Activated CD4-positive, alpha-beta memory T cell treated with anti-CD3 and anti-CD28 coated beads for 36 hours (primary cell): Measurements from ENCODE around the gene WLS. TPM values are rescaled to one million over a fixed set of nuclear protein-coding genes. Genes with fewer than 3 reads are reported as not detected.

Experiments
- CTCF ChIA-PET: fragments of 350-600 bp; sonication (Branson Sonifier 250); formaldehyde crosslinking; loops from one replicate; lab custom pipeline; 2021; ENCODE audit warnings: antibody characterized with exemption, inconsistent platforms; lab: Charles Lee
- POLR2A ChIA-PET: fragments of 350-600 bp; sonication (Branson Sonifier 250); formaldehyde crosslinking; loops from one replicate; lab custom pipeline; 2021; ENCODE audit warnings: antibody characterized with exemption; lab: Charles Lee
- DNase-seq: peaks from one replicate; pipeline ENCODE4 v3.0.0-alpha.2; 2020
- H3K27ac Mint-ChIP-seq: one replicate; pipeline ENCODE4 v1.8.0; 2021; ENCODE audit warnings: mixed read lengths
- H3K27me3 Mint-ChIP-seq: one replicate; pipeline ENCODE4 v1.8.0; 2021; ENCODE audit warnings: mixed read lengths
- H3K36me3 Mint-ChIP-seq: one replicate; pipeline ENCODE4 v1.8.0; 2021; ENCODE audit warnings: mixed read lengths
- H3K4me1 Mint-ChIP-seq: one replicate; pipeline ENCODE4 v1.8.0; 2021; ENCODE audit warnings: low read depth, mixed read lengths
- H3K4me3 Mint-ChIP-seq: one replicate; pipeline ENCODE4 v1.8.0; 2021; ENCODE audit warnings: mild to moderate bottlenecking, mixed read lengths
- H3K9me3 Mint-ChIP-seq: one replicate; pipeline ENCODE4 v1.8.0; 2021; ENCODE audit warnings: mixed read lengths
- intact Hi-C: fragments of 100-400 bp; cut with micrococcal nuclease; formaldehyde crosslinking; loops from one replicate; pipeline ENCODE4 v1.15.1; 2023
- total RNA-seq, 2 experiments: library from RNA; stranded (reverse); gene quantifications; one replicate each; pipeline ENCODE4 v1.2.3, GENCODE V29; 2021

The WLS gene
- total RNA-seq, 2 experiments from 2014 or later, result not detected

- POLR2A ChIA-PET, result no interaction called here
- no peak for DNase-seq
- no peak overlapping the region for H3K4me3 Mint-ChIP-seq
- no peaks in the 10 kb centered on the region for H3K4me1 Mint-ChIP-seq
- no peaks in the 10 kb centered on the region for H3K9me3 Mint-ChIP-seq
- H3K27ac Mint-ChIP-seq, result no peak overlapping the region
- intact Hi-C loops, result no loop called here
- no peaks in the 10 kb centered on the region for H3K27me3 Mint-ChIP-seq
- CTCF ChIA-PET, result no interaction called here
- no peaks in the 10 kb centered on the region for H3K36me3 Mint-ChIP-seq
Measured at GRCh38 chr1:68188644-68189340, 43.5 kb downstream of the WLS start.

- Mint-ChIP-seq H3K4me3 (no peak overlapping the region), H3K9me3 (no peaks in the 10 kb centered on the region), H3K36me3 (no peaks in the 10 kb centered on the region), H3K27ac (no peak overlapping the region), H3K4me1 (no peaks in the 10 kb centered on the region), H3K27me3 (no peaks in the 10 kb centered on the region)
- ChIA-PET CTCF (no interaction called here), POLR2A (no interaction called here)
- intact Hi-C loops, result no loop called here
- no peak for DNase-seq
Measured at GRCh38 chr1:68188060-68188538, 44.2 kb downstream of the WLS start.

GRCh38 chr1:68185743-68186142 is 46.6 kb downstream of the WLS start:
- CTCF ChIA-PET, result no interaction called here
- Mint-ChIP-seq H3K9me3 (no peaks in the 10 kb centered on the region), H3K4me3 (no peak overlapping the region), H3K27me3 (no peaks in the 10 kb centered on the region), H3K4me1 (no peaks in the 10 kb centered on the region), H3K27ac (no peak overlapping the region), H3K36me3 (no peaks in the 10 kb centered on the region)
- POLR2A ChIA-PET, result no interaction called here
- DNase-seq, result no peak
- intact Hi-C loops, result no loop called here

GRCh38 chr1:68183895-68184294 is 48.4 kb downstream of the WLS start:
- no peak for DNase-seq
- peaks cover under 1% of the 10 kb centered on the region for H3K4me1 Mint-ChIP-seq
- intact Hi-C loops, result no loop called here
- H3K36me3 Mint-ChIP-seq, result no peaks in the 10 kb centered on the region
- H3K27ac Mint-ChIP-seq, result no peak overlapping the region
- CTCF ChIA-PET, result no interaction called here
- H3K4me3 Mint-ChIP-seq, result no peak overlapping the region
- POLR2A ChIA-PET, result no interaction called here
- H3K9me3 Mint-ChIP-seq, result no peaks in the 10 kb centered on the region
- H3K27me3 Mint-ChIP-seq, result no peaks in the 10 kb centered on the region

- H3K27me3 Mint-ChIP-seq, result no peaks in the 10 kb centered on the region
Measured at GRCh38 chr1:68181165-68181556, 51.2 kb downstream of the WLS start.

GRCh38 chr1:68180441-68181164 is 51.7 kb downstream of the WLS start:
- ChIA-PET CTCF (no interaction called here), POLR2A (no interaction called here)
- Mint-ChIP-seq H3K4me1 (peaks cover 2% of the 10 kb centered on the region), H3K9me3 (no peaks in the 10 kb centered on the region), H3K36me3 (no peaks in the 10 kb centered on the region), H3K4me3 (no peak overlapping the region), H3K27ac (no peak overlapping the region), H3K27me3 (no peaks in the 10 kb centered on the region)
- DNase-seq, result no peak
- intact Hi-C loops, result no loop called here

More at GRCh38 chr1:68181165-68181556, 51.2 kb downstream of the WLS start:
- intact Hi-C loops, result no loop called here
- DNase-seq, result no peak
- no peaks in the 10 kb centered on the region for H3K9me3 Mint-ChIP-seq
- POLR2A ChIA-PET, result no interaction called here
- H3K36me3 Mint-ChIP-seq, result no peaks in the 10 kb centered on the region
- no peak overlapping the region for H3K4me3 Mint-ChIP-seq
- CTCF ChIA-PET, result no interaction called here
- H3K27ac Mint-ChIP-seq, result no peak overlapping the region
- peaks cover 2% of the 10 kb centered on the region for H3K4me1 Mint-ChIP-seq

- Mint-ChIP-seq H3K4me1 (peaks cover 2% of the 10 kb centered on the region), H3K36me3 (no peaks in the 10 kb centered on the region), H3K27ac (no peak overlapping the region), H3K4me3 (no peak overlapping the region), H3K27me3 (no peaks in the 10 kb centered on the region), H3K9me3 (no peaks in the 10 kb centered on the region)
- ChIA-PET CTCF (no interaction called here), POLR2A (no interaction called here)
- intact Hi-C loops, result no loop called here
- DNase-seq, result no peak
Measured at GRCh38 chr1:68178821-68179490, 53.4 kb downstream of the WLS start.

- Mint-ChIP-seq H3K36me3 (no peaks in the 10 kb centered on the region), H3K27me3 (no peaks in the 10 kb centered on the region), H3K4me3 (no peak overlapping the region), H3K9me3 (no peaks in the 10 kb centered on the region), H3K4me1 (peaks cover 2% of the 10 kb centered on the region), H3K27ac (no peak overlapping the region)
- CTCF ChIA-PET, result no interaction called here
- intact Hi-C loops, result no loop called here
- POLR2A ChIA-PET, result no interaction called here
- DNase-seq, result no peak
Measured at GRCh38 chr1:68175621-68176398, 56.5 kb downstream of the WLS start.

GRCh38 chr1:68174738-68175113 is 57.6 kb downstream of the WLS start:
- Mint-ChIP-seq H3K4me1 (peaks cover 2% of the 10 kb centered on the region), H3K27ac (no peak overlapping the region), H3K9me3 (no peaks in the 10 kb centered on the region), H3K27me3 (no peaks in the 10 kb centered on the region), H3K4me3 (no peak overlapping the region), H3K36me3 (no peaks in the 10 kb centered on the region)
- no peak for DNase-seq
- POLR2A ChIA-PET, result no interaction called here
- CTCF ChIA-PET, result no interaction called here
- intact Hi-C loops, result no loop called here

- POLR2A ChIA-PET, result no interaction called here
- CTCF ChIA-PET, result interaction anchor here (1.5 kb wide), 1 partner anchor 53 kb away, joined by 6 read pairs; no protein-coding TSS in a partner anchor
- DNase-seq, result no peak
- H3K4me3 Mint-ChIP-seq, result no peak overlapping the region
- no peaks in the 10 kb centered on the region for H3K27me3 Mint-ChIP-seq
- H3K9me3 Mint-ChIP-seq, result no peaks in the 10 kb centered on the region
- peaks cover 2% of the 10 kb centered on the region for H3K4me1 Mint-ChIP-seq
- H3K36me3 Mint-ChIP-seq, result no peaks in the 10 kb centered on the region
- no peak overlapping the region for H3K27ac Mint-ChIP-seq
- intact Hi-C loops, result no loop called here
Measured at GRCh38 chr1:68173936-68174737, 58.2 kb downstream of the WLS start.

GRCh38 chr1:68173283-68173935 is 58.9 kb downstream of the WLS start:
- intact Hi-C loops, result no loop called here
- no peaks in the 10 kb centered on the region for H3K36me3 Mint-ChIP-seq
- H3K27me3 Mint-ChIP-seq, result no peaks in the 10 kb centered on the region
- no peaks in the 10 kb centered on the region for H3K9me3 Mint-ChIP-seq
- ChIA-PET CTCF (interaction anchor here (1.5 kb wide), 1 partner anchor 53 kb away, joined by 6 read pairs; no protein-coding TSS in a partner anchor), POLR2A (no interaction called here)
- no peaks in the 10 kb centered on the region for H3K4me1 Mint-ChIP-seq
- H3K27ac Mint-ChIP-seq, result no peak overlapping the region
- no peak for DNase-seq
- no peak overlapping the region for H3K4me3 Mint-ChIP-seq
